HepG2 (cell line): ENCODE measurements around the gene SLC39A8. TPM values are rescaled to one million over a fixed set of nuclear protein-coding genes. Genes with fewer than 3 reads are reported as not detected.

Experiments used
- CBX2 ChIP-seq, 2 experiments: fragments of 200-600 bp in 1 of 2; sonication (generic); formaldehyde crosslinking in 1 of 2; IDR thresholded peaks; 2 replicates each; pipeline versions ENCODE4 v1.7.0 to v1.8.1; 2018 to 2022; ENCODE audit warnings: low read depth in 2 of 2, low read length in 1 of 2, mild to moderate bottlenecking in 1 of 2, missing genetic modification reagents in 1 of 2
- HDAC6 ChIP-seq: fragments of 200-600 bp; sonication (generic); IDR thresholded peaks from 2 replicates; pipeline ENCODE4 v1.7.0; 2017; ENCODE audit warnings: mild to moderate bottlenecking, antibody characterized with exemption, low read length, low read depth
- HOMEZ ChIP-seq: IDR thresholded peaks from 2 replicates; pipeline ENCODE4 v1.6.1; 2016; ENCODE audit warnings: low read depth
- HOXA9 ChIP-seq: sonication (generic); formaldehyde crosslinking; IDR thresholded peaks from 2 replicates; pipeline ENCODE4 v1.8.1; 2022; ENCODE audit warnings: missing genetic modification reagents, mild to moderate bottlenecking, moderate library complexity, borderline replicate concordance
- KLF12 ChIP-seq: sonication (generic); formaldehyde crosslinking; IDR thresholded peaks from 2 replicates; pipeline ENCODE4 v1.4.0; 2020; ENCODE audit warnings: missing genetic modification reagents, borderline replicate concordance
- MXD4 ChIP-seq: IDR thresholded peaks from 2 replicates; pipeline ENCODE4 v1.6.1; 2016; ENCODE audit warnings: mild to moderate bottlenecking, missing biosample characterization, missing genetic modification reagents
- NCOR1 ChIP-seq: fragments of 200-600 bp; sonication (generic); IDR thresholded peaks from 2 replicates; pipeline ENCODE4 v1.7.0; 2017; ENCODE audit warnings: antibody characterized with exemption, low read length, borderline replicate concordance
- POLR2AphosphoS2 ChIP-seq: IDR thresholded peaks from 2 replicates; pipeline ENCODE4 v1.6.1; 2011; ENCODE audit warnings: low read depth, low read length, improper control_type of control experiment
- PRPF4 ChIP-seq: fragments of 200-400 bp; formaldehyde crosslinking; IDR thresholded peaks from 2 replicates; pipeline ENCODE4 v1.6.1; 2016; ENCODE audit warnings: low read length, low read depth; ENCODE audit not compliant: poor library complexity, severe bottlenecking
- RAD21 ChIP-seq: fragments of 450-650 bp; formaldehyde crosslinking; IDR thresholded peaks from 2 replicates; pipeline ENCODE4 v1.5.0; 2020; ENCODE audit warnings: mild to moderate bottlenecking
- SALL1 ChIP-seq: sonication (generic); formaldehyde crosslinking; IDR thresholded peaks from 2 replicates; pipeline ENCODE4 v1.8.0; 2022; ENCODE audit warnings: mild to moderate bottlenecking, missing genetic modification reagents
- SALL2 ChIP-seq: sonication (generic); formaldehyde crosslinking; IDR thresholded peaks from 2 replicates; pipeline ENCODE4 v1.8.1; 2023; ENCODE audit warnings: mild to moderate bottlenecking, missing genetic modification reagents, inconsistent platforms
- ZBTB2 ChIP-seq: sonication (generic); formaldehyde crosslinking; IDR thresholded peaks from 2 replicates; pipeline ENCODE4 v1.8.0; 2022; ENCODE audit warnings: low read depth, missing genetic modification reagents
- ZNF230 ChIP-seq: sonication (generic); formaldehyde crosslinking; IDR thresholded peaks from 2 replicates; pipeline ENCODE4 v1.4.0; 2020; ENCODE audit warnings: mild to moderate bottlenecking, missing genetic modification reagents
- ZNF235 ChIP-seq: sonication (generic); formaldehyde crosslinking; IDR thresholded peaks from 2 replicates; pipeline ENCODE4 v1.8.1; 2023; ENCODE audit warnings: mild to moderate bottlenecking, missing genetic modification reagents, borderline replicate concordance
- ZNF576 ChIP-seq: sonication (generic); formaldehyde crosslinking; IDR thresholded peaks from 2 replicates; pipeline ENCODE4 v1.4.0; 2020; ENCODE audit warnings: mild to moderate bottlenecking, missing genetic modification reagents
- ZNF598 ChIP-seq: sonication (generic); formaldehyde crosslinking; IDR thresholded peaks from 2 replicates; pipeline ENCODE4 v1.5.1; 2020; ENCODE audit warnings: mild to moderate bottlenecking, missing genetic modification reagents, borderline replicate concordance
- ZNF749 ChIP-seq: sonication (generic); formaldehyde crosslinking; IDR thresholded peaks from 2 replicates; pipeline ENCODE4 v1.8.0; 2022; ENCODE audit warnings: mild to moderate bottlenecking, missing genetic modification reagents, moderate library complexity, borderline replicate concordance
- polyA plus RNA-seq, 8 experiments: library from polyadenylated mRNA; depleted of rRNA in 3 of 8; stranded (reverse) in 7 of 8; unstranded in 1 of 8; fragments of >200 nt; fragmentation: Illumina TruSeq in 4 of 8; extraction: Trizol in 4 of 8; gene quantifications; 2 replicates each; pipeline versions ENCODE4 v1.2.1 to v1.2.3, GENCODE V29; 2011 to 2016; ENCODE audit warnings: low read depth in 4 of 8, missing spikeins in 1 of 8, mixed read lengths in 1 of 8; ENCODE audit not compliant: insufficient read depth in 1 of 8
- total RNA-seq, 5 experiments: library from RNA; depleted of rRNA; stranded (reverse); fragments of >200 nt; fragmentation: Illumina TruSeq; extraction: Trizol; gene quantifications; 2 replicates each; pipeline ENCODE4 v1.2.3, GENCODE V29; 2016; ENCODE audit warnings: low read depth in 1 of 5
- TF ChIP-seq, protein P1 (sequence below): sonication (generic); formaldehyde crosslinking; IDR thresholded peaks from 2 replicates; pipeline ENCODE4 v1.5.1; 2020; ENCODE audit warnings: missing genetic modification reagents, mild to moderate bottlenecking, borderline replicate concordance
- TF ChIP-seq, protein P2 (sequence below): sonication (generic); formaldehyde crosslinking; IDR thresholded peaks from 2 replicates; pipeline ENCODE4 v1.5.1; 2020; ENCODE audit warnings: mild to moderate bottlenecking, missing genetic modification reagents, borderline replicate concordance
- TF ChIP-seq, protein P3 (sequence below): sonication (generic); formaldehyde crosslinking; IDR thresholded peaks from 2 replicates; pipeline ENCODE4 v1.9.0; 2021; ENCODE audit warnings: missing genetic modification reagents, mild to moderate bottlenecking, borderline replicate concordance

Gene SLC39A8
- total and polyA plus RNA-seq, 2 of the 13 experiments (the other 11 are each of a cell fraction or from before 2014, with no cell fraction given): 0.22 to 0.38 TPM

DNA sequence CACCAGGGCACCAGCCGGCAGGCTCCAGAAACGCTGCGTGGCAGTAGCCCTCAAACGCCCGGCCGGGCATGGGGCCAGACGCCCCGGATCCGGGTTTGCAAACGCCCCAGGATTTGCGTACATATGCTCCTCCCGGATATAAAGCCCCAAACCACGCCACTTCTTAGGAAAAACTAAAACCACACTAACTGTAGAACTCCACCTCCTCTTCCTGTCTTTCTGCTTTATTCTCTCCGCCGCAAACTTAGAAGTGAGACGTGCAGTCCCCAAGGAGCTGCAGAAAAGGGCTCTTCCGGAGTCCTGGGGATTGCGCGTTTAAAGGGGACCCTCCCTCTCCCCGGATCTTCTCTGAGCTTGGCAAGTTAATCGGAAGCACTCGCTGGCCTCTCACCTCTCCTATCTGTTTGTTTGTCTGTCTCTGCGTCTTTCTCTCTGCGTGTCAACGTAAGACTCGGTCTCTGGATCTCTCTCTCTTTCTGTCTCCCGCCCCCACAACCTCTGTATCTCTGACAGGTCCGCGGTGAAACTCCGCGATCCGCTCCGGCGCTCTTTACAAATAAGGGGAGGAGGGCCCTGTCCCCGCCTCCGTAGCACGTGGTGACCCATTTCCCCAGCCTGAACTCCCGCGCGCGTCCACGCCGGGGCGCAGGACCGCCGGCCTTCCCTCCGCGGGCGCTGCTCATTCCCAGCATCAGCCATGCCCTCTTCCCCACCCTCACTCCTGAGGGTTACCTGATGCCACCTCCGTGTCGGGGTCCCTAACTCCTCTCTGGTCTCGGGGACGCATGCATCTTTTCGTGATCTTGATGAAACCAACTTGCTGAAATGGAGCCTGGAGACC lies at the start of gene SLC39A8 (continued):
- TF ChIP-seq CBX2 (IDR thresholded peaks at IDR 0.05; ENCODE audit: low read depth, low read length) (no peak), CBX2 (CRISPR knock-in tag; IDR thresholded peaks at IDR 0.05; ENCODE audit: low read depth) (no peak), MXD4 (CRISPR knock-in tag) (0 out of 2 replicates have a peak, but pooled peaks have one; percentile 64), ZNF230 (no peak), HDAC6 (no peak), RAD21 (peak; percentile 62), PRPF4 (no peak), ZNF598 (CRISPR knock-in tag) (no peak), NCOR1 (no peak), ZNF235 (CRISPR knock-in tag) (0 out of 2 replicates have a peak, but pooled peaks have one; percentile 26), SALL2 (CRISPR knock-in tag) (peak; percentile 27; the same call in 1 of the 2 replicates), SALL1 (peak; percentile 83), ZNF576 (CRISPR knock-in tag) (no peak), KLF12 (CRISPR knock-in tag) (no peak), HOXA9 (CRISPR knock-in tag) (no peak), ZNF749 (no peak), HOMEZ (CRISPR knock-in tag) (no peak), ZBTB2 (no peak), POLR2AphosphoS2 (no peak)
- TF ChIP-seq, protein P1, sequence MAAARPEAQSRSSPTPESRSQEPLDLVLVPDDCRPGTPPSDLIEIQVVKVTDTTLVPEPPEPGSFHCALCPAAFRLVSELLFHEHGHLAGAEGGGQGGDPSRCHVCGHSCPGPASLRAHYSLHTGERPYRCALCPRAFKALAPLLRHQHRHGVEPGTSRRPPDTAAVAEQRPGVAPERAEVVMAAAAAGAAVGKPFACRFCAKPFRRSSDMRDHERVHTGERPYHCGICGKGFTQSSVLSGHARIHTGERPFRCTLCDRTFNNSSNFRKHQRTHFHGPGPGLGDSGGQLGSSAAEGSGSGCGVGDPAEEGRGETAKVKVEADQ: no peak
- TF ChIP-seq, protein P2, sequence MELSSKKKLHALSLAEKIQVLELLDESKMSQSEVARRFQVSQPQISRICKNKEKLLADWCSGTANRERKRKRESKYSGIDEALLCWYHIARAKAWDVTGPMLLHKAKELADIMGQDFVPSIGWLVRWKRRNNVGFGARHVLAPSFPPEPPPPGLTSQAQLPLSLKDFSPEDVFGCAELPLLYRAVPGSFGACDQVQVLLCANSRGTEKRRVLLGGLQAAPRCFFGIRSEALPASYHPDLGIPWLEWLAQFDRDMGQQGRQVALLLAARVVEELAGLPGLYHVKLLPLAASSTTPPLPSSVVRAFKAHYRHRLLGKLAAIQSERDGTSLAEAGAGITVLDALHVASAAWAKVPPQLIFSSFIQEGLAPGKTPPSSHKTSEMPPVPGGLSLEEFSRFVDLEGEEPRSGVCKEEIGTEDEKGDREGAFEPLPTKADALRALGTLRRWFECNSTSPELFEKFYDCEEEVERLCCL: no peak
- TF ChIP-seq, protein P3, sequence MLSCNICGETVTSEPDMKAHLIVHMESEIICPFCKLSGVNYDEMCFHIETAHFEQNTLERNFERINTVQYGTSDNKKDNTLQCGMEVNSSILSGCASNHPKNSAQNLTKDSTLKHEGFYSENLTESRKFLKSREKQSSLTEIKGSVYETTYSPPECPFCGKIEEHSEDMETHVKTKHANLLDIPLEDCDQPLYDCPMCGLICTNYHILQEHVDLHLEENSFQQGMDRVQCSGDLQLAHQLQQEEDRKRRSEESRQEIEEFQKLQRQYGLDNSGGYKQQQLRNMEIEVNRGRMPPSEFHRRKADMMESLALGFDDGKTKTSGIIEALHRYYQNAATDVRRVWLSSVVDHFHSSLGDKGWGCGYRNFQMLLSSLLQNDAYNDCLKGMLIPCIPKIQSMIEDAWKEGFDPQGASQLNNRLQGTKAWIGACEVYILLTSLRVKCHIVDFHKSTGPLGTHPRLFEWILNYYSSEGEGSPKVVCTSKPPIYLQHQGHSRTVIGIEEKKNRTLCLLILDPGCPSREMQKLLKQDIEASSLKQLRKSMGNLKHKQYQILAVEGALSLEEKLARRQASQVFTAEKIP (CRISPR knock-in tag): no peak
